GM06990 (cell line): ENCODE data around the gene MYMK.
"Not testable (repeated sequence)": the region's sequence is repeated elsewhere in the genome, so short reads cannot be mapped to it uniquely, and the experiment has no call there.

Source experiments
- DNase-seq: peaks from one replicate; pipeline ENCODE4 v3.0.0-alpha.2; 2011; ENCODE audit not compliant: insufficient read length; ENCODE audit errors: extremely low read depth
- H3K27me3 ChIP-seq: replicated peaks from 2 replicates; pipeline ENCODE4 v1.6.0; 2011; ENCODE audit warnings: low read length; ENCODE audit not compliant: control insufficient read depth, insufficient read depth
- H3K36me3 ChIP-seq: 2 replicates; pipeline ENCODE4 v1.5.1; 2011; ENCODE audit warnings: low read length; ENCODE audit not compliant: control insufficient read depth, insufficient read depth
- H3K4me3 ChIP-seq: replicated peaks from 2 replicates; pipeline ENCODE4 v1.5.1; 2011; ENCODE audit warnings: low read depth, mild to moderate bottlenecking, control low read depth, low read length
- CTCF ChIP-seq: IDR thresholded peaks from 2 replicates; pipeline ENCODE4 v1.5.1; 2011; ENCODE audit warnings: low read length, control low read depth, mild to moderate bottlenecking, inconsistent platforms; ENCODE audit not compliant: insufficient read depth, poor library complexity, severe bottlenecking

The MYMK gene

GRCh38 chr9:133566382-133566781 is 41.6 kb upstream of the MYMK start:
- no peaks in the 10 kb centered on the region for H3K36me3 ChIP-seq
- H3K4me3 ChIP-seq: no peak overlapping the region
- no peaks in the 10 kb centered on the region; the same call in 1 of the 2 replicates for H3K27me3 ChIP-seq
- DNase-seq: no peak
- no peak for TF ChIP-seq CTCF

GRCh38 chr9:133564451-133565116 is 39.8 kb upstream of the MYMK start:
- Histone ChIP-seq H3K27me3 (no peaks in the 10 kb centered on the region; the same call in 1 of the 2 replicates), H3K4me3 (no peak overlapping the region), H3K36me3 (no peaks in the 10 kb centered on the region)
- no peak for TF ChIP-seq CTCF
- no peak for DNase-seq

GRCh38 chr9:133563814-133564213 is 39.1 kb upstream of the MYMK start:
- not testable (repeated sequence) for H3K36me3 ChIP-seq, H3K4me3 ChIP-seq, H3K27me3 ChIP-seq, DNase-seq

- no peak for TF ChIP-seq CTCF
- H3K4me3 ChIP-seq: no peak overlapping the region
- H3K27me3 ChIP-seq: no peaks in the 10 kb centered on the region; the same call in 1 of the 2 replicates
- no peaks in the 10 kb centered on the region for H3K36me3 ChIP-seq
- DNase-seq: no peak
These were observed 38.6 kb upstream of the MYMK start for GRCh38 chr9:133563291-133563796.

- Histone ChIP-seq H3K36me3 (no peaks in the 10 kb centered on the region), H3K4me3 (no peak overlapping the region), H3K27me3 (no peaks in the 10 kb centered on the region; the same call in 1 of the 2 replicates)
- no peak for TF ChIP-seq CTCF
- DNase-seq: no peak
These were observed 38.0 kb upstream of the MYMK start for GRCh38 chr9:133562611-133563290.

- no peak overlapping the region for H3K4me3 ChIP-seq
- H3K36me3 ChIP-seq: no peaks in the 10 kb centered on the region
- H3K27me3 ChIP-seq: no peaks in the 10 kb centered on the region
- no peak for TF ChIP-seq CTCF
- no peak for DNase-seq
These were observed 37.3 kb upstream of the MYMK start for GRCh38 chr9:133561976-133562554.
